ENCODE results near the gene MVP.

DNA sequence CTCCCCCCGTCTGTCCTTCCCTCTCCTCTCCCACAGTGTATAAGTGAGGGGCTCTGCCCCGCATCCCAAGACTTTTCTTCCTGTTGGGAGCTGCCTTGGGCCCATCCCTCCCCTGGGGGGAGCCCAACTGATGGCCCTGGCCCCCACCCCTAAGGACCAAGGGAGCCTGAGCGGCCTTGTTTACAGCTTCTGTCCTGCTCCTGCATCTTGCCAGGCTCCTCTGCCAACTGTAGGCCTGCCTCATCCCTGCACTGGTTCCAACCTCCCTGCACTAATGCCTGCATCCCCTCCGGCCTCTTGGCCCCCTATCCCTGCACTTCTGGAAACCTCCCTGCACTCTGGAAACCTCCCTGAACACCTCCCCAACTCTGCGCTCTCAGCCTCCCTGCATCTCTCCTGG lies 5.7 kb upstream of the MVP start:
- TF ChIP-seq, protein P1, sequence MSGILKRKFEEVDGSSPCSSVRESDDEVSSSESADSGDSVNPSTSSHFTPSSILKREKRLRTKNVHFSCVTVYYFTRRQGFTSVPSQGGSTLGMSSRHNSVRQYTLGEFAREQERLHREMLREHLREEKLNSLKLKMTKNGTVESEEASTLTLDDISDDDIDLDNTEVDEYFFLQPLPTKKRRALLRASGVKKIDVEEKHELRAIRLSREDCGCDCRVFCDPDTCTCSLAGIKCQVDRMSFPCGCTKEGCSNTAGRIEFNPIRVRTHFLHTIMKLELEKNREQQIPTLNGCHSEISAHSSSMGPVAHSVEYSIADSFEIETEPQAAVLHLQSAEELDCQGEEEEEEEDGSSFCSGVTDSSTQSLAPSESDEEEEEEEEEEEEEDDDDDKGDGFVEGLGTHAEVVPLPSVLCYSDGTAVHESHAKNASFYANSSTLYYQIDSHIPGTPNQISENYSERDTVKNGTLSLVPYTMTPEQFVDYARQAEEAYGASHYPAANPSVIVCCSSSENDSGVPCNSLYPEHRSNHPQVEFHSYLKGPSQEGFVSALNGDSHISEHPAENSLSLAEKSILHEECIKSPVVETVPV (CRISPR knock-in tag; IDR thresholded peaks at IDR 0.05) = no peak
- no peak for TF ChIP-seq CREB5 (CRISPR knock-in tag; IDR thresholded peaks at IDR 0.05; ENCODE audit: low read depth)
- TF ChIP-seq, protein P2, sequence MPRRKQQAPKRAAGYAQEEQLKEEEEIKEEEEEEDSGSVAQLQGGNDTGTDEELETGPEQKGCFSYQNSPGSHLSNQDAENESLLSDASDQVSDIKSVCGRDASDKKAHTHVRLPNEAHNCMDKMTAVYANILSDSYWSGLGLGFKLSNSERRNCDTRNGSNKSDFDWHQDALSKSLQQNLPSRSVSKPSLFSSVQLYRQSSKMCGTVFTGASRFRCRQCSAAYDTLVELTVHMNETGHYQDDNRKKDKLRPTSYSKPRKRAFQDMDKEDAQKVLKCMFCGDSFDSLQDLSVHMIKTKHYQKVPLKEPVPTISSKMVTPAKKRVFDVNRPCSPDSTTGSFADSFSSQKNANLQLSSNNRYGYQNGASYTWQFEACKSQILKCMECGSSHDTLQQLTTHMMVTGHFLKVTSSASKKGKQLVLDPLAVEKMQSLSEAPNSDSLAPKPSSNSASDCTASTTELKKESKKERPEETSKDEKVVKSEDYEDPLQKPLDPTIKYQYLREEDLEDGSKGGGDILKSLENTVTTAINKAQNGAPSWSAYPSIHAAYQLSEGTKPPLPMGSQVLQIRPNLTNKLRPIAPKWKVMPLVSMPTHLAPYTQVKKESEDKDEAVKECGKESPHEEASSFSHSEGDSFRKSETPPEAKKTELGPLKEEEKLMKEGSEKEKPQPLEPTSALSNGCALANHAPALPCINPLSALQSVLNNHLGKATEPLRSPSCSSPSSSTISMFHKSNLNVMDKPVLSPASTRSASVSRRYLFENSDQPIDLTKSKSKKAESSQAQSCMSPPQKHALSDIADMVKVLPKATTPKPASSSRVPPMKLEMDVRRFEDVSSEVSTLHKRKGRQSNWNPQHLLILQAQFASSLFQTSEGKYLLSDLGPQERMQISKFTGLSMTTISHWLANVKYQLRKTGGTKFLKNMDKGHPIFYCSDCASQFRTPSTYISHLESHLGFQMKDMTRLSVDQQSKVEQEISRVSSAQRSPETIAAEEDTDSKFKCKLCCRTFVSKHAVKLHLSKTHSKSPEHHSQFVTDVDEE (CRISPR knock-in tag; IDR thresholded peaks at IDR 0.05) = no peak
- TF ChIP-seq ZFP30 (CRISPR knock-in tag; IDR thresholded peaks at IDR 0.05) = no peak
- TF ChIP-seq ZNF70 (CRISPR knock-in tag; IDR thresholded peaks at IDR 0.05) = no peak
- no peak for TF ChIP-seq PPARA (CRISPR knock-in tag; IDR thresholded peaks at IDR 0.05; ENCODE audit: borderline replicate concordance)
- TF ChIP-seq TCF4 (CRISPR knock-in tag; IDR thresholded peaks at IDR 0.05; ENCODE audit: borderline replicate concordance) = no peak
- no peak for TF ChIP-seq ZC3H10 (CRISPR knock-in tag; IDR thresholded peaks at IDR 0.05)
- TF ChIP-seq, protein P3, sequence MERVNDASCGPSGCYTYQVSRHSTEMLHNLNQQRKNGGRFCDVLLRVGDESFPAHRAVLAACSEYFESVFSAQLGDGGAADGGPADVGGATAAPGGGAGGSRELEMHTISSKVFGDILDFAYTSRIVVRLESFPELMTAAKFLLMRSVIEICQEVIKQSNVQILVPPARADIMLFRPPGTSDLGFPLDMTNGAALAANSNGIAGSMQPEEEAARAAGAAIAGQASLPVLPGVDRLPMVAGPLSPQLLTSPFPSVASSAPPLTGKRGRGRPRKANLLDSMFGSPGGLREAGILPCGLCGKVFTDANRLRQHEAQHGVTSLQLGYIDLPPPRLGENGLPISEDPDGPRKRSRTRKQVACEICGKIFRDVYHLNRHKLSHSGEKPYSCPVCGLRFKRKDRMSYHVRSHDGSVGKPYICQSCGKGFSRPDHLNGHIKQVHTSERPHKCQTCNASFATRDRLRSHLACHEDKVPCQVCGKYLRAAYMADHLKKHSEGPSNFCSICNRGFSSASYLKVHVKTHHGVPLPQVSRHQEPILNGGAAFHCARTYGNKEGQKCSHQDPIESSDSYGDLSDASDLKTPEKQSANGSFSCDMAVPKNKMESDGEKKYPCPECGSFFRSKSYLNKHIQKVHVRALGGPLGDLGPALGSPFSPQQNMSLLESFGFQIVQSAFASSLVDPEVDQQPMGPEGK (CRISPR knock-in tag; IDR thresholded peaks at IDR 0.05; ENCODE audit: borderline replicate concordance) = no peak

Measured in SK-N-SH treated with all-trans-retinoic acid at 6 μM for 48 hours (cell line).